RPMI8226 (cell line): Measurements from ENCODE around the gene RELA.
A peak's percentile ranks its signal among the peaks of the same experiment; 100 is the strongest.
"Not testable (repeated sequence)": the region's sequence is repeated elsewhere in the genome, so short reads cannot be mapped to it uniquely, and the experiment has no call there.

Experiments
- DNase-seq: peaks from one replicate; pipeline ENCODE4 v3.0.0-alpha.2; 2015

Gene RELA

DNA sequence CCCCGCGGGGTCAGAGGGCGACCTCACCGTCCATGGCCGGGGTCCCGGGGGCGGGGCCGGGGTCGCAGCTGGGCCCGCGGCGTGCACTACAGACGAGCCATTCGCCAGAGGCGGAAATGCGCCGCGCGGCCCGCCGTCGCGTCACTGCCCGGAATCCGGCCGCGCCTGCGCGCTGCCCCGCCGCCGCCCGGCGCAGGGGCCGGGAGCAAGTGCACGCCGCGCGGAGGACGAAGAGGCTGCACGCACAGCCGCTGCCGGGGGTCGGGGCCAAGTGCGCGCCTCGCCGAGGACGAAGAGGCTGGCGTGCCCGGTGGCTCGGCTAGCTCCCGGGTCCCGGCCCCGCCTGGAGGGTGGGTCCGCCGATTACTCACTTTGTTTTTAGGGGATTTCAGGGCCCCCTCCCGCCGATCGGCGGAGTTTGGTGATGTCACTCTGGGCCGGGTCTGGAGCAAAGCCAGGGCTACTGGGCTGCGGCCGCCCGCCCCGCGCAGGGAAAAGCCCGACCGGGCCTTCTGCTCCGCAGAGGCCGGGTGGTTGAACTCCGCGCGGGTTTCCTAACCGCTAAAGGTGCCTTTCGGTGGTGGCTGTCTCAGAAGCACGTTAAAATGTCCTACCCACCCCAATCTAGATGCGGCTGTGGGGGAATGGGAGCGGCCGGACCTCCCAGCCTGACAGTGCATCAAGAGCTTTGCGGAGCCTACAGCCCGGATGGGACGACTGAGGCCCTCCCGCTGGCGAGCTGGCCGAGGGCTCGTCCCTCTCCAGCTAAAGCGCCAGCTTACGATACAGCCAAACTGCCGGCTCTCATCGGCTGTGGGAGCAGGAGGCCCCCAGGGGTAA is at the start of gene RELA:
Gene RELA, minus strand, starts transcription at position 118 of the 840 bp plus-strand sequence. Its CDS starts 84 bp downstream, at position 34.
- DNase-seq, result peak; percentile 96

DNA sequence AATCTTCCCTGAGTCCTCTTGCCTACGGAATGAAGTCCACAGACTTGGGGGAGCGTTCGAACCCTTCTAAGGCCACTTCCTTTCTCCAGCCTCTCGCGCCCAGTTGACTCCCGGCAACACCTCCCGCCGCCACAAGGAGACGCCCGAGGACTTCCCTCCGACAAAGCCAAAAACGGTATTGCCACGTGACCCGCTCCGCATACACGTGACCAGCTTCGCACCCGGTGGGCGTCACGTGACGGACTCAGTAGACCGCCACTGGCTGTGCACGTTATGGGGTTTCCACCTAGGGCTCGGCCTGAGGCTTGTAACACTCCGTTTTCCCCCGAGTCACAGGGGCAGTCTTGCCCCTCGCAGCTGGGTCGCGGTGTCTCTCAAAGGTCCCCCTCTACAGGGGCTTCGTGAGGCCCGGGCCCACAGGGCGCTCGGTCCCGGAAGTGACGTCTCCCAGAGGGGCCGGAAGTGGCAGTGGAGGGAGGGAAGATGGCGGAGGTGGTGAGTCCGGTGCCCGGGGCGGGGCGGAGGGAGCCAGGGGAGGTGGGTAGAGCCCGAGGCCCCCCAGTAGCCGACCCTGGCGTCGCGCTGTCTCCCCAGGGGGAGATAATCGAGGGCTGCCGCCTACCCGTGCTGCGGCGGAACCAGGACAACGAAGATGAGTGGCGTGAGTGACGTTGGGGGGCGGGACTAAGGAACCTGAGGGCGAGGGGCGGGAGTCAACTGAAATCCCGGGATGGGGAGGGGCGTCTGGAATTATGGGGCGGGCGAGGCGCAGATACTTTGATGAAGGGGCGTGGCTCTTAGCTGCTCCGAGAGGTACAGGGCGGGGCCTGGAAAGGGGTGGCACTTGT is 49.3 kb upstream of the RELA start, which contains the start of gene KAT5:
Gene KAT5, plus strand, starts transcription at position 468 of the 848 bp plus-strand sequence. Its CDS starts 16 bp downstream, at position 484.
- peak; percentile 100 for DNase-seq

DNA sequence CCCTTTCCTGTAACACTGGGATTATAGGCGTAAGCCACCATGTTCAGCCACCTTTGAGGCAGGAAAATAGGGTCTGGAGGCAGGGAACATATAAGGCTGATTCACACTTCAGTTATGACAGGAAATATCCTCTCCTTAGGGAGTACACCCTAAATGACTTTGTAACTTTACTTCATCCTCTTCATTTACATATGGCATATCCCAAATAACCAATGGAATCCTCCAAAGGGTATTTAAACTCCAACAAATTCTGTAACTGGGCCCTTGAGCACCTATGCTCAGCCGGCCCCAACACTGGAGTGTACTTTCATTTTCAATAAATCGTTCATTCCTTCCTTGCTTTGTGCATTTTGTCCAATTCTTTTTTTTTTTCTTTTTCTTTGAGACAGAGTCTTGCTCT is 47.7 kb upstream of the RELA start:
- no peak for DNase-seq

DNA sequence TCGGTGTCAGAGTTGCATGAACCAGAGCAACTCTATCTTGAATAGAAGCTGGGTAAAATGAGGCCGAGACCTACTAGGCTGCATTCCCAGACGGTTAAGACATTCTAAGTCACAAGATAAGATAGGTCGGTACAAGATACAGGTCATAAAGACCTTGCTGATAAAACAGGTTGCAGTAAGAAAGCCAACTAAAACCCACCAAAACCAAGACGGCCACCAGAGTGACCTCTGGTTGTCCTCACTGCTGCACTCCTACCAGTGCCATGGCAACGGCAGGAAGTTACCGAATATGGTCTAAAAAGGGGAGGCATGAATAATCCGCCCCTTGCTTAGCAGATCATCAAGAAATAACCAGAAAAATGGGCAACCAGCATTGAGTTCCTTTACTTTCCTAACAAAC is 46.9 kb upstream of the RELA start:
- no peak for DNase-seq

DNA sequence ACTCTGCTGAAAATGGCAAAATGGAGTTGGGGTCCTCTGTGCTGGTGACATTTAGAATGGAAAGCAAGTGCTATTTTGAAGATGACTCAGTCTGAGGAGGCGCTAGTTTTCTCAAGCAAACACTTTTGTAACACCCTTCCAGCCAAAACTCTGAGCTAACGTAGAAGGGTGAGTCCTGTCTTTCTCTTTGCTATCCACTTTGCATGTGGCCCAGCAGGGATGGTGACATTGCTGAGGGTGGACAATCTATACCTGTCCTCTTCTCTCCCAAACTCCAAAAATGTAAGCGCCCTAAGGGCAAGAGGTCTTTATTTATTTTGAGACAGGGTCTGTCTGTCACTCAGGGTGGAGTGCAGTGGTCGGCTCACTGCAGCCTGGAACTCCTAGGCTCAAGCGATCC is 45.7 kb upstream of the RELA start:
- no peak for DNase-seq

DNA sequence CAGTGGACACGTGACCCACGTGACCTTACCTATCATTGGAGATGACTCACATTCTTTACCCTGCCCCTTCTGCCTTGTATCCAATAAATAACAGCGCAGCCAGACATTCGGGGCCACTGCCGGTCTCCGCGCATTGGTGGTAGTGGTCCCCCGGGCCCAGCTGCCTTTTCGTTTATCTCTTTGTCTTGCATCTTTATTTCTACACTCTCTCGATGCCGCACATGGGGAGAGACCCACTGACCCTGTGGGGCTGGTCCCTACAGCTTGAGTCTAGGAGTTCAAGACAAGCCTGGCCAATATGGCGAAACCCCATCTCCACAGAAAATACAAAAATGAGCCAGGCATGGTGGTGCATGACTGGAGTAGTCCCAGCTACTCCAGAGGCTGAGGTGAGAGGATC is 44.3 kb upstream of the RELA start:
- DNase-seq, result not testable (repeated sequence)

DNA sequence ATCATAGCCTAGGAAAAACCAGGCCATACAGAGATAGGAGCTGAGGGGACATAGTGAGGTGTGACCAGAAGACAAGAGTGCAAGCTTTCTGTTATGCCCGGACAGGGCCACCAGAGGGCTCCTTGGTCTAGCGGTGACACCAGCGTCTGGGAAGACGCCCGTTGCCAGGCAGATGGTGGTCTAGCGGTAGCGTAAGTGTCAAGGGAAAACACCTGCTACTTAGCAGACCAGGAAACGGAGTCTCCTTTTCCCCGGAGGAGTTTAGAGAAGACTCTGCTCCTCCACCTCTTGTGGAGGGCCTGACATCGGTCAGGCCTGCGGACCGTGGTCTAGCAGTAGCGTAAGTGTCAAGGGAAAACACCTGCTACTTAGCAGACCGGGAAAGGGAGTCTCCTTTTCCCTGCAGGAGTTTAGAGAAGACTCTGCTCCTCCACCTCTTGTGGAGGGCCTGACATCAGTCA is 43.6 kb upstream of the RELA start:
- DNase-seq, result peak; percentile 67

DNA sequence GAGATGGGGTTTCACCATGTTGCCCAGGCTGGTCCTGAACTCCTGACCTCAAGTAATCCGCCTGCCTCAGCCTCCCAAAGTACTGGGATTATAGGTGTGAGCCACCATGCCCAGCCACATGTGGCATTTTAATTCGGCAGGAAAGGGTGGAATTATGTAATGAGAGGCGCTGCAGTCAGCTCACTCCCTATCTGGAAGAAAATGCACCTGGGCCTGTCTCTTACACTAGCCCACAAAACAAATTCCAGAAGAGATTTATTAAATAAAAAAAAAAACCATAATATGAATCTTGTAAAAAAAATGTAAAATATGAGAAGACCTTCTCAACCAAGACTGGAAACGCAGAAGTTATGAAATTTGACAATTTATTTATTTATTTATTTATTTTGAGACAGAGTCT is 41.1 kb upstream of the RELA start:
- DNase-seq, result no peak

DNA sequence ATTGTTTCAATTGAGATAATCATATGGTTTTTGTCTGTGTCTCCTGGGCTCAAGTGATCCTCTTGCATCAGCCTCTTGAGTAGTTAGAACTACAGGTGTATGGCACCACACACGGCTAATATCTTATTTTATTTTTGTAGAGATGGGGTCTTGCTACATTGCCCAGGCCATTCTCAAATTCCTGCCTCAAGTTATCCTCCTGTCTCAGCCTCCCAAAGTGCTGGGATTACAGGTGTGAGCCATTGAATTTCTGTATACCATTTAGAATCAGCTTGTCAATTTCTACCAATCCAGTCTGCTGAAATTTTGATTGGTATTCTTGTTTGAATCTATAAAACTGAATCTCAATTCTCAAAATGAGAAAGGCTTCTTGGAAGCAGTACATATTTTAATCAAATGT is 39.0 kb upstream of the RELA start:
- no peak for DNase-seq

DNA sequence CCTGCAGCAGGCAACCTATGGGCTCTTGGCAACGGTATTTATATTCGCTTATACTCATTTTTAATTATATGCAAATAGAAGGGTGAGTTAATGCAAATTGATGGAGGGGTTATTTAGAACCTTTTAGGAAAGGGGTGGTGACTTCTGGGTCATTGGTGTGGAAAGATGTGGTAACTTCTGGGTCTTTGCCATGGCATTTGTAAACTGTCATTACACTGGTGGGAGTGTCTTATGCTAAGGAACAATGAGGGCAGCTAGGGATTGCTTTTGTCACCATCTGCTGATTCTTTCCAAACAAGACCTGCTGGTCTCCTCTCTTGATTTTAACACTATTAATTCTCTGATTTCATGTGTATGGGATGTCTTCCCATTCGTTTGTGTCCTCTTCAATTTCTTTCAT is 37.7 kb upstream of the RELA start:
- DNase-seq, result no peak

DNA sequence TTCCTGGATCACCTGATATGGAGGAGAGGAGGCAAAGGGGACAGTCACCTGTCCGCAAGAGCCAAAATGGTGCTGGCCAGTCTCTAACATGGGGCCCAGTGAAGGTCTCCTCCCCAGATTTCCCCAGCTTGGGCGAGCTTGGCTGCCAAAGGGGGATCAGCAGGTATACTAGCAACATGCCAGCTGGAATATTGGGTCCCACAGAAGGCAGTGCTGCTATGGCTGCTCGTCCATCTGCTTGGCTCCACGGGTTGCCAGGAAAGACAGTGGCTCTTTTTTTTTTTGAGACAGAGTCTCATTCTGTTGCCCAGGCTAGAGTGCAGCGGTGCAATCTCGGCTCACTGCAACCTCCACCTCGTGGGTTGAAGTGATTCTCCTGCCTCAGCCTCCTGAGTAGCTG is 36.6 kb upstream of the RELA start:
- no peak for DNase-seq

DNA sequence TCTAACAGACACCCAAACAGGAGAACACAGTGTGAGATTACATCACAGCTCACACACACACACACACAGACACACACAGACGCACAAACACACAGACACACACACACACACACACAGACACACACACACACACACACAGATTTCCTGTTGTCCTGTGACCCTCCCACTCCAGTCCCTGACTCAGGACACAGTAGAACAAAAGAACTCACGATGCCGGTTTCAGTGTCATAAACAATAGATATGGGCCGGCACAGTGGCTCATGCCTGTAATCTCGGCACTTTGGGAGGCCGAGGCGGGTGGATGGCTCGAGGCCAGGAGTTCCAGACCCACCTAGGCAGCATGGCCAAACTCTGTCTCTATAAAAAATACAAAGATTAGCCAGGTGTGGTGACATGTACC is 35.5 kb upstream of the RELA start:
- no peak for DNase-seq

DNA sequence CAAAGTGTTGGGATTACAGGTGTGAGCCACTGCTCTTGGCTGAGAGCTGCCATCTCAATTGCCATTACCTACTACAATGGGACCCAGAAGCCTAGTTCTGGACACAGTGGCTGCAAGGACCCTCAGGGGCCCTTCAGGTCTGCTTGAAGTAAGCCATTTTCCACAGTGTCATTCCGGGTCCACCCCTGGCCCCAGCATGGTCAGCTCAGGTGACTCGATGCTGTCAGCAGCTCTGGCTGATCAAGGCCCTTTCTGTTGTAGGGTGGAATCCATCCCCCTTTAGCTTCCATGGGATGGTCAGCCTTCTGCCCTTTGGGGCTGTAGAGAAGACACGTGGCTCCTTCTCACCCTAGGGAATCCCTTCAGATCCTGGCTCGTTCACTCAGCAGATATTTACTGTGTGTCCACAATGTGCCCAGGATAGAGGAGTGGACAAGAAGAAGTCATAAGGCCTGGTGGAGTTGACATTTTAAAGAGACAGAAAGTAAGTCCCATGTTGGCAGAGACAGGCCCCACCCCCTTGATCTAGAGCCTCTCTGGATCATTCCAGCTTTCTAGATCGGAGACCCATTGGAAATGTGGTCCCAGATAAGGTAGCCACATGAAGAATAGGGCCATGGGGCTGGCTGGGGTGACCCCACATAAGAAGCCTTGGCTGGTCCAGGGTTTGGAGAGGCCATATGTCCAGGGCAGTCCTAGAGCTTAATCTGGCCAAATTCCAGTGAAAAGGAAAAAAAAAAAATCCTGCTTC is 34.3 kb upstream of the RELA start:
- DNase-seq, result no peak

DNA sequence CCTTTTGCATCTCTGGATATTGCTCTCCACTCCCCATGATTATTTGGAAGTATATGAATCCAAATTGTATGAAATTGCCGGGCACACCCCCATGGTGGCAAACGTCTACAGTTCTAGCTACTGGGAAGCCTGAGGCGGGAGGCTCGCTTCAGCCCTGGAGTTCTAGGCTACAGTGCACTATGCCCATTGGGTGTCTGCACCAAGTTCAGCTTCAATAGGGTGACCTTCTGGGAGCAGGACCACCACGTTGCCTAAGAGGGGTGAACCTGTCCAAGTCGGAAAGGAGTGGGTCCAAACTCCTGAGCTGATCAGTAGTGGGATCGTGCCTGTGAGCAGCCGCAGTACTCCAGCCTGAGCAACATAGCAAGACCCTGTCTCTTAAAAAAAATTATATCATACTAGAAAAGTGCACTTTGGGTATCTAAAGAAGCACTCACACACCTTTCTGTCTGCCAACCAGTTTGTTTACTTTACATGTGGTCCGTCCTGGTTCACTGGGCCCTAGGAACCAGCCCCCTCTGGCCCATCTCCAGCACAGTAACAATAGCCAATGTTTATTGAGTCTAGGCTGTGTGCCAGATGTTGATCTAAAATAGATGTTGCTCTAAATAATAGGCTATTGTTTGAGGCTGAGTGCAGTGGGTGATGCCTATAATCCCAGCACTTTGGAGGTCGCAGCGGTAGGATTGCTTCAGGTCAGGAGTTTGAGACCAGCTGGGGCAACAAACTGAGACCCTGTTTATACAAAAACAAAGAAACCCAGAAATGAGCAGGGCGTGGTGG is 32.9 kb upstream of the RELA start:
- DNase-seq, result no peak

DNA sequence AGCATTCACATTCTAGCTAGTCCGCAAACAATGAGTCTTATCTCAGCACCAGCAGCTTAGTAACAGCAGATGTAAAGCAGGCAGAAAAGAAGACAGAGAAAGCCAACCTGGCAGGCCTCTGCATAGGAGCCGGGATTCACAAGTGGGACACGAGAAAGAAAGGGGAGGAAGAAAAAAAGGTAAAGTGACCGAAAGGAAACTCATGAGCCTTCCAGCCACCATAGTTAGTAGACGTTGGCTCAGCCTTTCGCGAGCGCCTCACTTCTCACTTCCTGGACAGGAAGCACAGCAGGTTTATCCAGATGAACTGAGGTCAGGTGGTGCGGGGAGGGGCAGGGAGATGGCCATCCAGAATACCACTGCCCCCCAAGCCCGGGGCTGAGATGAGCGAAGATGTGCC is 29.7 kb upstream of the RELA start:
- DNase-seq, result no peak

DNA sequence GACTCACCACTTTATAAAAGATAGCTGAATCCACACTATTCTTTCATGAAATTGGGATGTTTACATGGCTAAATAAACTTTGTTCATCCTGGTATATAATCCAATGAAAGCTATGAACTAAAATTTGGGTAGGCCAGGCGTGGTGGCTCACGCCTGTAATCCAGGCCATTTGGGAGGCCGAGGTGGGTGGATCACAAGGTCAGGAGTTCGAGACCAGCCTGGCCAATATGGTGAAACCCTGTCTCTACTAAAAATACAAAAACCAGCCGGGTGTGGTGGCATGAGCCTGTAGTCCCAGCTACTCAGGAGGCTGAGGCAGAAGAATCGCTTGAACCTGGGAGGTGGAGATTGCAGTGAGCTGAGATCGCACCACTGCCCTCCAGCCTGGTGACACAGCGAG is 29.1 kb upstream of the RELA start:
- not testable (repeated sequence) for DNase-seq

DNA sequence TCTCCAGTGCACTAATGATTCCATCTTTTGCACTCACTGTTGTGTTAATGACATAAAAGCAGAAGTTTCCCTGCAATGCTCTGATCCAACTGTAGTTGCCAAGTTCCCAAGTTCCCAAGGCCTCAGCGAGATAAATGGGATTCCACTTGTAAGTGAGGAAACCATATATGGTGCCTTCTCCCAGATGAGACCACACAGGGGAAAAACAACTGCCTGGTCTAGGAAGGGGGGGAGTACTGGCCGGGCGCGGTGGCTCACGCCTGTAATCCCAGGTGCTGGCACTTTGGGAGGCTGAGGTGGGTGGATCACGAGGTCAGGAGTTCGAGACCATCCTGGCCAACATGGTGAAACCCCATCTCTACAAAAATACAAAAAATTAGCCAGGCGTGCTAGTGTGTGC is 23.3 kb upstream of the RELA start:
- DNase-seq, result no peak

DNA sequence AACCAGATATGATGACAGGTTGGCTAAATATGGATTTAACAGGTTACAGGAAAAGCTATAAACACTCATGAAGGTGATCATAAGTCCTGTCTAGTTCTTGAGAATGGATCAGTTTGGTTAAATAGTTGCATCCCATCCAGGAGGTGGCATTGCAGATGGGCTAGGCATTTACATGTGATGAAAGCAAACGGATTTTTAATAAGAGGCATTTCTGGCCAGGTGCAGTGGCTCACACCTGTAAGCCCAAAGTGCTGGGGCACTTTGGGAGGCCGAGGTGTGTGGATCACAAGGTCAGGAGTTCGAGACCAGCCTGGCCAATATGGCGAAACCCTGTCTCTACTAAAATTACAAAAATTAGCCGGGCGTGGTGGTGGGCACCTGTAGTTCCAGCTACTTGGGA is 20.8 kb upstream of the RELA start:
- not testable (repeated sequence) for DNase-seq

DNA sequence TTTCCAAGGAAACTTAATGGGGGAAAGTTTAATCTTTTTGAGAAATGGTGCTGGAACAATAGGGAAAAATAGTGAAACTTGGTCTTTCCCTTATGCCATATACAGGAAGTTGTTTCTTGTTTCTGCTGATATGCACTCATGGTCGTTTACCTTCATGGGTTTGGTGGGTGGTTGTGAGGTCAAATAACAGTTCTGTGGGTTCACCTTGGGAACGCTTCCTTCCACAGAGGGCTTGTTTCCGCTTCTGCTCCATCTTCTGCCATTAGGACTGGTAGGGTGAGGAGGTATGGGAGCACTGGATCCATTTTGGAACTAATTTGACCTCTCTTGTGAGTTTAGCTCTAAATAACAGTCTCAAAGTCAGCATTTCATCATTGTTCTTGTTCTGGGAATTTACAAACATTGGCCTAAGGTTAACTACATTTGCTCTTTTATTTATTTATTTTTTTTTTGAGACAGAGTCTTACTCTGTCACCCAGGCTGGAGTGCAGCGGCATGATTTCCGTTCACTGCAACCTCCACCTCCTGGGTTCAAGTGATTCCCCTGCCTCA is 17.6 kb upstream of the RELA start:
- no peak for DNase-seq

DNA sequence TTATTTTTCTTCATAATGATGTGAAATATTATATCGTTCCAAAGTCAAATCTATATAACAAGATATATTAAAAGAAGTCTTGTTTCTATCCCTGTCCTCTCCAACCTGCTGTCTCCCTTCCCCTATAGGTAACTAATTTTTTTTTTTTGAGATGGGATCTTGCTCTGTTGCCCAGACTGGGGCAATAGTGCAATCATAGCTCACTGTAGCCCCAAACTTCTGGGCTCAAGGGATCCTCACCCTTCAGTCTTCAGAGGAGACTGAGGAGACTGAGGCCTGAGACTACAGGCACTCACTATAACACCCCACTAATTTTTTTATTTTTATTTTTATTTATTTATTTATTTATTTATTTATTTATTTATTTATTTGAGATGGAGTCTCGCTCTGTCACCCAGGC is 10.3 kb upstream of the RELA start:
- DNase-seq, result no peak

DNA sequence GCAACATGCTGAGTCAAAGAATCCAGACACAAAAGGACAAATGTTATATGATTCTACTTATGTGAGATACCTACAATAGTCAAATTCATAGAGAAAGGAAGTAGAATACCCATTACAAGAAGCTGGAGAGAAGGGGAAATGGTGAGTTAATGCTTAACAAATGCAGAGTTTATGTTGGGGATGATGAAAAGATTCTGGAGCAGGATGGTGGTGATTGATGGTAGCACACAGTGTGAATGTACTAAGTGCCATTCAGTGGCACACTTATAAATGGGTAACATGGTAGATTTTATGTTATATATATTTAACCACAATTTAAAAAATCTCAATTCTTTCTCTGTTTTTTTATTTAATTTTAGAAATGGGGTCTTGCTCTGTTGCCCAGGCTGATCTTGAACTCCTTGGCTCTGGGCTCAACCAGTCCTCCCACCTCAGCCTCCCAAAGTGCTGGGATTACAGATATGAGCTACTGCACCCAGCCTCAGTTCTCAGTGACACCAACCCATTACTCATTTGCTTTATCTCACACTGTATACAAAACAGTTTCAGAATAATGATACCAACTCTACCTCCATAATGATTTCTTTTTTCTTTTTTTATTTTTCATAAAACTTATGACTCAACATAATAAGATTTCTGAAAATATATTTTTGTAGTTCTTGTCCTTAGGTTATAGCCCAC is 9.6 kb upstream of the RELA start:
- no peak for DNase-seq
